Type B pancreatic cell (in vitro differentiated cells): ENCODE data around the gene FIZ1. TPM values are rescaled to one million over a fixed set of nuclear protein-coding genes. Genes with fewer than 3 reads are reported as not detected.
A peak's percentile ranks its signal among the peaks of the same experiment; 100 is the strongest.

Source experiments
- DNase-seq: peaks from one replicate; pipeline ENCODE4 v3.0.0; 2021; ENCODE audit warnings: mixed read lengths; ENCODE audit not compliant: unreplicated experiment; ENCODE audit errors: extremely low spot score
- H3K27ac Mint-ChIP-seq: 2 replicates; pipeline ENCODE4 v1.8.0; 2021; ENCODE audit warnings: mild to moderate bottlenecking, mixed read lengths
- H3K27me3 Mint-ChIP-seq: 2 replicates; pipeline ENCODE4 v1.8.0; 2021; ENCODE audit warnings: mixed read lengths
- H3K36me3 Mint-ChIP-seq: 2 replicates; pipeline ENCODE4 v1.8.0; 2021; ENCODE audit warnings: mixed read lengths
- H3K4me1 Mint-ChIP-seq: one replicate; pipeline ENCODE4 v1.8.0; 2021; ENCODE audit warnings: mixed read lengths; ENCODE audit not compliant: unreplicated experiment
- H3K4me3 Mint-ChIP-seq: 2 replicates; pipeline ENCODE4 v1.8.0; 2021; ENCODE audit warnings: mild to moderate bottlenecking, mixed read lengths
- H3K9me3 Mint-ChIP-seq: 2 replicates; pipeline ENCODE4 v1.8.0; 2021; ENCODE audit warnings: mixed read lengths
- CTCF ChIP-seq: fragments of 200-600 bp; sonication (generic); conservative IDR thresholded peaks from 2 replicates; pipeline ENCODE4 v1.5.0; 2021; ENCODE audit warnings: antibody characterized with exemption, mild to moderate bottlenecking
- long read RNA-seq: library from polyadenylated mRNA; unstranded; transcript quantifications from one replicate; pipeline ENCODE4 v2.0.0, GENCODE V29; 2020
- total RNA-seq: library from RNA; stranded (reverse); gene quantifications from 2 replicates; pipeline ENCODE4 v1.2.1, GENCODE V29; 2021; ENCODE audit warnings: low replicate concordance

FIZ1 gene
- 18.4 and 22.4 TPM in 2 replicates for total RNA-seq
- long read RNA-seq = 0 reads

GRCh38 chr19:55599468-55599841 is at the start of gene FIZ1:
FIZ1 (minus strand) TSS chr19:55599517; CDS start chr19:55597865, 1,652 bp downstream.
- peak; percentile 97 for DNase-seq
- H3K27ac Mint-ChIP-seq = peak within 1 kb of the TSS; percentile 100
- no peak for TF ChIP-seq CTCF

GRCh38 chr19:55648585-55649267 is 49.4 kb upstream of the FIZ1 start:
- Mint-ChIP-seq H3K36me3 (no peaks in the 10 kb centered on the region), H3K4me1 (peaks cover 10% of the 10 kb centered on the region), H3K4me3 (peak overlapping the region; percentile 86), H3K9me3 (no peaks in the 10 kb centered on the region), H3K27ac (peak overlapping the region; percentile 43), H3K27me3 (no peaks in the 10 kb centered on the region)
- TF ChIP-seq CTCF = no peak
- DNase-seq = no peak

More at GRCh38 chr19:55599468-55599841, at the start of gene FIZ1:
- Mint-ChIP-seq H3K36me3 (peaks cover 32% of the 10 kb centered on the region), H3K4me3 (peak within 1 kb of the TSS; percentile 100), H3K27me3 (no peaks in the 10 kb centered on the region), H3K9me3 (no peaks in the 10 kb centered on the region), H3K4me1 (peaks cover 21% of the 10 kb centered on the region)

- Mint-ChIP-seq H3K27me3 (peaks cover 5% of the 10 kb centered on the region), H3K4me1 (peaks cover 16% of the 10 kb centered on the region), H3K4me3 (peak within 1 kb of the TSS; percentile 89), H3K27ac (peak within 1 kb of the TSS; percentile 73), H3K9me3 (no peaks in the 10 kb centered on the region), H3K36me3 (peaks cover 3% of the 10 kb centered on the region)
- TF ChIP-seq CTCF = no peak
- DNase-seq = no peak
Measured at GRCh38 chr19:55647732-55648584, 48.6 kb upstream of the FIZ1 start, which contains the start of gene CCDC106. CCDC106 (plus strand) TSS chr19:55648212; CDS start chr19:55649047, 835 bp downstream.

- peak overlapping the region; percentile 89 for H3K4me3 Mint-ChIP-seq
- peaks cover 4% of the 10 kb centered on the region for H3K36me3 Mint-ChIP-seq
Measured at GRCh38 chr19:55646889-55647731, 47.8 kb upstream of the FIZ1 start.

More at GRCh38 chr19:55646889-55647731, 47.8 kb upstream of the FIZ1 start:
- peak overlapping the region; percentile 73 for H3K27ac Mint-ChIP-seq
- peaks cover 18% of the 10 kb centered on the region for H3K4me1 Mint-ChIP-seq
- peaks cover 5% of the 10 kb centered on the region for H3K27me3 Mint-ChIP-seq
- no peak for DNase-seq
- H3K9me3 Mint-ChIP-seq = no peaks in the 10 kb centered on the region
- TF ChIP-seq CTCF = no peak
